Fibroblast of lung (primary cell): ENCODE results near the gene PKIG. TPM values are rescaled to one million over a fixed set of nuclear protein-coding genes. Genes with fewer than 3 reads are reported as not detected.

Experiments
- DNase-seq, 2 donors: peaks; one replicate each; pipeline versions ENCODE4 v3.0.0 to v3.0.0-alpha.2; 2010; ENCODE audit warnings: low read depth in 2 of 2
- H2AFZ ChIP-seq: 2 replicates; pipeline ENCODE4 v1.5.1; 2012; ENCODE audit warnings: low read length, control low read depth, inconsistent platforms
- H3K27ac ChIP-seq: 2 replicates; pipeline ENCODE4 v1.5.1; 2011; ENCODE audit warnings: low read length, control low read depth; ENCODE audit not compliant: insufficient read depth
- H3K27me3 ChIP-seq: 2 replicates; pipeline ENCODE4 v1.5.1; 2011; ENCODE audit warnings: mild to moderate bottlenecking, low read length; ENCODE audit not compliant: control insufficient read depth, insufficient read depth
- H3K36me3 ChIP-seq: 2 replicates; pipeline ENCODE4 v1.5.1; 2011; ENCODE audit warnings: low read length; ENCODE audit not compliant: control insufficient read depth, insufficient read depth
- H3K4me1 ChIP-seq: 2 replicates; pipeline ENCODE4 v1.5.1; 2011; ENCODE audit warnings: low read length; ENCODE audit not compliant: control insufficient read depth, insufficient read depth; ENCODE audit errors: extremely low read depth
- H3K4me2 ChIP-seq: 2 replicates; pipeline ENCODE4 v1.5.1; 2011; ENCODE audit warnings: low read length, control low read depth; ENCODE audit not compliant: insufficient read depth; ENCODE audit errors: extremely low read depth
- H3K4me3 ChIP-seq, 4 experiments: fragments of 200-600 bp in 1 of 4; sonication (generic) in 1 of 4; replicated peaks in 1 of 4; 2 replicates each; pipeline ENCODE4 v1.5.1; 2011 to 2016; ENCODE audit warnings: low read length in 4 of 4, low read depth in 3 of 4, mild to moderate bottlenecking in 3 of 4, control low read depth in 2 of 4, inconsistent platforms in 1 of 4, mixed read lengths in 1 of 4; ENCODE audit not compliant: insufficient read depth in 1 of 4; ENCODE audit errors: control extremely low read depth in 1 of 4
- H3K79me2 ChIP-seq: 2 replicates; pipeline ENCODE4 v1.5.1; 2012; ENCODE audit warnings: mild to moderate bottlenecking, low read length, inconsistent platforms; ENCODE audit not compliant: control insufficient read depth, insufficient read depth
- H3K9ac ChIP-seq: 2 replicates; pipeline ENCODE4 v1.5.1; 2011; ENCODE audit warnings: mild to moderate bottlenecking, low read length, control low read depth; ENCODE audit not compliant: insufficient read depth
- H3K9me3 ChIP-seq: 2 replicates; pipeline ENCODE4 v1.5.1; 2012; ENCODE audit warnings: low read depth, low read length; ENCODE audit not compliant: control insufficient read depth, insufficient read depth
- H4K20me1 ChIP-seq: 2 replicates; pipeline ENCODE4 v1.5.1; 2011; ENCODE audit warnings: low read length; ENCODE audit not compliant: control insufficient read depth, insufficient read depth; ENCODE audit errors: extremely low read depth
- EZH2 ChIP-seq: IDR thresholded peaks from 2 replicates; pipeline ENCODE4 v1.5.1; 2012; ENCODE audit warnings: low read length, control low read depth, mild to moderate bottlenecking; ENCODE audit errors: missing control alignments
- polyA plus RNA-seq, 2 donors: library from polyadenylated mRNA; depleted of rRNA in 1 of 2; stranded (reverse) in 1 of 2; unstranded in 1 of 2; fragments of >200 nt; gene quantifications; 2 replicates each; pipeline ENCODE4 v1.2.1, GENCODE V29; 2011 to 2012; ENCODE audit warnings: missing spikeins in 1 of 2
- total RNA-seq: library from RNA; depleted of rRNA; stranded (reverse); fragments of >200 nt; gene quantifications from 2 replicates; pipeline ENCODE4 v1.2.1, GENCODE V29; 2014
- TF ChIP-seq, protein P1 (sequence below), 2 donors: IDR thresholded peaks in 1 of 2; conservative IDR thresholded peaks in 1 of 2; 1 replicate in 1 of 2; 2 replicates in 1 of 2; pipeline ENCODE4 v1.5.1; 2011 to 2012; ENCODE audit warnings: low read length in 2 of 2, control low read depth in 1 of 2, inconsistent platforms in 1 of 2, low read depth in 1 of 2, mild to moderate bottlenecking in 1 of 2

Gene PKIG
- total and polyA plus RNA-seq, 2 donors (not counting 1 experiment from before 2014, with no cell fraction given), result 192 to 234 TPM

DNA sequence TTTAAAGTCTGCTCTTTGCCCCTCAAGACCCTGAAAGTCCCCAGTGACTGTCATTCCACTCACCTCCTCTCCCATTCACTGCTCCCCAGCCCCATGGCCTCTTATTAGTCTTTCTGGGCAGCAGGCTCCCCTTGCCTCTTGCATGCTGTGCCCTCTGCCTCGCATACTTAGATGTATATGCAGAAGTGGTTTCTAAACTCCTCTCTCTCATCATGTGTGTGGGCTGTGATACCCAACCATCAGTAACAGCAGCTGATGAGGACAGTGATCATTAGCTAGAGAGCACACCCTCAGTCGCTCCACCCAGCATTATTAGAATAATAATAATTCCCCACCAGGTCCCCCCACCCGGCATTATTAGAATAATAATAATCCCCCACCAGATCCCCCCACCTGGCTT lies 14.5 kb downstream of the PKIG start:
- DNase-seq, result no peak
- H3K36me3 ChIP-seq, result peaks cover 4% of the 10 kb centered on the region
- no peaks in the 10 kb centered on the region for H3K9me3 ChIP-seq
- no peak overlapping the region for H3K9ac ChIP-seq
- no peaks in the 10 kb centered on the region for H4K20me1 ChIP-seq
- H3K4me1 ChIP-seq, result peaks cover 33% of the 10 kb centered on the region
- H3K27me3 ChIP-seq, result no peaks in the 10 kb centered on the region
- no peak overlapping the region for H3K4me2 ChIP-seq
- H2AFZ ChIP-seq, result no peak overlapping the region
- H3K4me3 ChIP-seq, result no peak overlapping the region
- peaks cover 5% of the 10 kb centered on the region for H3K79me2 ChIP-seq
- no peak overlapping the region for H3K27ac ChIP-seq
- TF ChIP-seq, protein P1, sequence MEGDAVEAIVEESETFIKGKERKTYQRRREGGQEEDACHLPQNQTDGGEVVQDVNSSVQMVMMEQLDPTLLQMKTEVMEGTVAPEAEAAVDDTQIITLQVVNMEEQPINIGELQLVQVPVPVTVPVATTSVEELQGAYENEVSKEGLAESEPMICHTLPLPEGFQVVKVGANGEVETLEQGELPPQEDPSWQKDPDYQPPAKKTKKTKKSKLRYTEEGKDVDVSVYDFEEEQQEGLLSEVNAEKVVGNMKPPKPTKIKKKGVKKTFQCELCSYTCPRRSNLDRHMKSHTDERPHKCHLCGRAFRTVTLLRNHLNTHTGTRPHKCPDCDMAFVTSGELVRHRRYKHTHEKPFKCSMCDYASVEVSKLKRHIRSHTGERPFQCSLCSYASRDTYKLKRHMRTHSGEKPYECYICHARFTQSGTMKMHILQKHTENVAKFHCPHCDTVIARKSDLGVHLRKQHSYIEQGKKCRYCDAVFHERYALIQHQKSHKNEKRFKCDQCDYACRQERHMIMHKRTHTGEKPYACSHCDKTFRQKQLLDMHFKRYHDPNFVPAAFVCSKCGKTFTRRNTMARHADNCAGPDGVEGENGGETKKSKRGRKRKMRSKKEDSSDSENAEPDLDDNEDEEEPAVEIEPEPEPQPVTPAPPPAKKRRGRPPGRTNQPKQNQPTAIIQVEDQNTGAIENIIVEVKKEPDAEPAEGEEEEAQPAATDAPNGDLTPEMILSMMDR (conservative IDR thresholded peaks at IDR 0.05 in 1 of 2, IDR thresholded peaks at IDR 0.05 in 1 of 2; ENCODE audit: low read depth in 1 of 2, low read length in 2 of 2), result no peak
- no peak for TF ChIP-seq EZH2

GRCh38 chr20:44597516-44597915 lies 15.1 kb downstream of the PKIG start:
- H4K20me1 ChIP-seq, result no peaks in the 10 kb centered on the region
- no peak overlapping the region for H3K27ac ChIP-seq
- H3K27me3 ChIP-seq, result no peaks in the 10 kb centered on the region
- DNase-seq, result no peak
- peaks cover under 1% of the 10 kb centered on the region for H3K36me3 ChIP-seq
- H3K9me3 ChIP-seq, result no peaks in the 10 kb centered on the region
- H2AFZ ChIP-seq, result no peak overlapping the region
- H3K9ac ChIP-seq, result no peak overlapping the region
- H3K4me2 ChIP-seq, result no peak overlapping the region
- TF ChIP-seq, protein P1 (conservative IDR thresholded peaks at IDR 0.05 in 1 of 2, IDR thresholded peaks at IDR 0.05 in 1 of 2; ENCODE audit: low read depth in 1 of 2, low read length in 2 of 2), result no peak
- no peak for TF ChIP-seq EZH2
- H3K79me2 ChIP-seq, result peaks cover 5% of the 10 kb centered on the region
- H3K4me1 ChIP-seq, result peaks cover 36% of the 10 kb centered on the region
- H3K4me3 ChIP-seq, result no peak overlapping the region

DNA sequence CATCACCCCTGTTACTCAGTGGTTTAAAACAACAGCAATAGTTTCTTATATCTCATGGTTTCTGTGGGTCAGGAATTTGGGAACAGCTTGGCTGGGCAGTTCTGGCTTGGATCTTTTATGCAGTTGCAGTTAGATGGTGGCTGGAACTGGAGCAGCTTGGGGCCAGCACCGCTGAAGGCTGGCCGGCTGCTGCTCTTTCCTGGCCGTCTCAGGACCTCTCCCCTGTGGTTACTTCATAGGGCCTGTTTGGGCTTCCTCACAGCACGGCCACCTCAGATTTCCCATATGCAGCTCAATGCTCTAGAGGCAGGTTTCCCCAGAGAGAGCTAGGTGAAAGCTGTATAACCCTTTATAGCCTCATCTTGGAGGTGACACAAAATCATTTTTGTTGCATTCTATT lies 15.6 kb downstream of the PKIG start:
- no peaks in the 10 kb centered on the region for H4K20me1 ChIP-seq
- H3K4me3 ChIP-seq, result no peak overlapping the region
- TF ChIP-seq, protein P1 (conservative IDR thresholded peaks at IDR 0.05 in 1 of 2, IDR thresholded peaks at IDR 0.05 in 1 of 2; ENCODE audit: low read depth in 1 of 2, low read length in 2 of 2), result no peak
- TF ChIP-seq EZH2, result no peak
- H3K4me2 ChIP-seq, result peak overlapping the region; percentile 25
- H3K27ac ChIP-seq, result peak overlapping the region; percentile 15
- H3K79me2 ChIP-seq, result peaks cover 5% of the 10 kb centered on the region
- H3K27me3 ChIP-seq, result no peaks in the 10 kb centered on the region
- no peaks in the 10 kb centered on the region for H3K9me3 ChIP-seq
- no peak overlapping the region for H2AFZ ChIP-seq
- peaks cover 36% of the 10 kb centered on the region for H3K4me1 ChIP-seq
- H3K9ac ChIP-seq, result no peak overlapping the region
- peak in 1 of 2 donors; percentile 22 for DNase-seq
- H3K36me3 ChIP-seq, result no peaks in the 10 kb centered on the region
